Activated naive CD4-positive, alpha-beta T cell treated with Interleukin-2 at 50 U/mL for 16 hours (primary cell): ENCODE measurements around the gene GAB1.

Source experiments
- DNase-seq: peaks from one replicate; pipeline ENCODE4 v3.0.0-alpha.2; 2020

Gene GAB1

GRCh38 chr4:143512978-143513313 lies 176.3 kb downstream of the GAB1 start:
- DNase-seq: no peak

GRCh38 chr4:143513314-143514168 lies 176.9 kb downstream of the GAB1 start, which contains the start of gene SMARCA5:
Gene SMARCA5, plus strand, starts transcription at chr4:143513702. Its CDS starts 223 bp downstream, at chr4:143513925.
- DNase-seq: peak; percentile 94

GRCh38 chr4:143514169-143514495 lies 177.5 kb downstream of the GAB1 start:
- DNase-seq: no peak

- peak; percentile 11 for DNase-seq
Measured at GRCh38 chr4:143514497-143514896, 177.8 kb downstream of the GAB1 start.

GRCh38 chr4:143514901-143515300 lies 178.2 kb downstream of the GAB1 start:
- no peak for DNase-seq

- no peak for DNase-seq
Measured at GRCh38 chr4:143515905-143516304, 179.2 kb downstream of the GAB1 start.

- no peak for DNase-seq
Measured at GRCh38 chr4:143517764-143518163, 181.1 kb downstream of the GAB1 start.
